HG03060 (cell line): Measurements from ENCODE around the gene TSPAN18.

ENCODE experiments used
- ATAC-seq: cut with Tn5 transposase; IDR thresholded peaks from one replicate; pipeline ENCODE4 v1.9.1; 2021; ENCODE audit warnings: low read depth, moderate number of reproducible peaks; ENCODE audit not compliant: unreplicated experiment

TSPAN18 gene

GRCh38 chr11:44859528-44859925 is 132.8 kb downstream of the TSPAN18 start:
- no peak for ATAC-seq

- no peak for ATAC-seq
Observed at GRCh38 chr11:44860346-44860745, 133.6 kb downstream of the TSPAN18 start.

GRCh38 chr11:44861849-44862557 is 135.2 kb downstream of the TSPAN18 start:
- peak; percentile 99 for ATAC-seq

GRCh38 chr11:44862558-44863101 is 135.9 kb downstream of the TSPAN18 start:
- ATAC-seq = no peak

- no peak for ATAC-seq
Observed at GRCh38 chr11:44863231-44863630, 136.5 kb downstream of the TSPAN18 start.

GRCh38 chr11:44865866-44866272 is 139.1 kb downstream of the TSPAN18 start:
- no peak for ATAC-seq

- no peak for ATAC-seq
Observed at GRCh38 chr11:44866286-44866685, 139.5 kb downstream of the TSPAN18 start.

GRCh38 chr11:44868021-44868420 is 141.3 kb downstream of the TSPAN18 start:
- ATAC-seq = no peak

GRCh38 chr11:44868455-44869421 is 142.0 kb downstream of the TSPAN18 start:
- no peak for ATAC-seq

- no peak for ATAC-seq
Observed at GRCh38 chr11:44870181-44870580, 143.4 kb downstream of the TSPAN18 start.

GRCh38 chr11:44870615-44871176 is 143.9 kb downstream of the TSPAN18 start:
- no peak for ATAC-seq

GRCh38 chr11:44871682-44872081 is 144.9 kb downstream of the TSPAN18 start:
- ATAC-seq = peak; percentile 96

- no peak for ATAC-seq
Observed at GRCh38 chr11:44872556-44872955, 145.8 kb downstream of the TSPAN18 start.

- no peak for ATAC-seq
Observed at GRCh38 chr11:44873537-44873936, 146.8 kb downstream of the TSPAN18 start.

- no peak for ATAC-seq
Observed at GRCh38 chr11:44874284-44874683, 147.5 kb downstream of the TSPAN18 start.

GRCh38 chr11:44875037-44875436 is 148.3 kb downstream of the TSPAN18 start:
- no peak for ATAC-seq

- ATAC-seq = no peak
Observed at GRCh38 chr11:44876194-44876723, 149.5 kb downstream of the TSPAN18 start.

- ATAC-seq = no peak
Observed at GRCh38 chr11:44876906-44877305, 150.1 kb downstream of the TSPAN18 start.

- no peak for ATAC-seq
Observed at GRCh38 chr11:44877571-44878497, 151.1 kb downstream of the TSPAN18 start.

GRCh38 chr11:44878711-44879110 is 151.9 kb downstream of the TSPAN18 start:
- no peak for ATAC-seq
